ENCODE measurements around the gene CSF1R. TPM values are rescaled to one million over a fixed set of nuclear protein-coding genes. Genes with fewer than 3 reads are reported as not detected.

CSF1R gene
- total RNA-seq, 3 donors from 2014 or later, result 9.0 to 39.0 (median 20.4) TPM

- Histone ChIP-seq H3K4me3 (no peak overlapping the region), H3K4me1 (ENCODE audit: low read depth) (no peaks in the 10 kb centered on the region), H3K9me3 (no peaks in the 10 kb centered on the region), H3K36me3 (ENCODE audit: low read depth) (no peaks in the 10 kb centered on the region)
- no peak for TF ChIP-seq CTCF (IDR thresholded peaks at IDR 0.05)
- intact Hi-C loops (cut with DNase I, micrococcal nuclease), result no loop called here
- no peak for ATAC-seq
- peak in 1 of 3 donors; percentile 1 for DNase-seq
Observed at GRCh38 chr5:150114773-150115408, 28.5 kb upstream of the CSF1R start.

- Histone ChIP-seq H3K4me1 (ENCODE audit: low read depth) (no peaks in the 10 kb centered on the region), H3K9me3 (no peaks in the 10 kb centered on the region), H3K4me3 (no peak overlapping the region), H3K36me3 (ENCODE audit: low read depth) (no peaks in the 10 kb centered on the region)
- TF ChIP-seq CTCF (IDR thresholded peaks at IDR 0.05), result no peak
- intact Hi-C loops (cut with DNase I, micrococcal nuclease), result no loop called here
- DNase-seq (no peak), ATAC-seq (no peak)
Observed at GRCh38 chr5:150114102-150114641, 27.8 kb upstream of the CSF1R start.

- ATAC-seq (peak; percentile 13), DNase-seq (no peak)
- no peak overlapping the region for H3K4me3 ChIP-seq
- intact Hi-C loops (cut with DNase I, micrococcal nuclease), result no loop called here
- H3K4me1 ChIP-seq (ENCODE audit: low read depth), result no peaks in the 10 kb centered on the region
- no peaks in the 10 kb centered on the region for H3K36me3 ChIP-seq (ENCODE audit: low read depth)
- no peak for TF ChIP-seq CTCF (IDR thresholded peaks at IDR 0.05)
- H3K9me3 ChIP-seq, result no peaks in the 10 kb centered on the region
Observed at GRCh38 chr5:150113047-150113744, 26.8 kb upstream of the CSF1R start.

GRCh38 chr5:150112201-150113046 is 26.1 kb upstream of the CSF1R start:
- no peak for DNase-seq
- TF ChIP-seq CTCF (IDR thresholded peaks at IDR 0.05), result no peak
- Histone ChIP-seq H3K4me3 (no peak overlapping the region), H3K4me1 (ENCODE audit: low read depth) (peaks cover 6% of the 10 kb centered on the region), H3K36me3 (ENCODE audit: low read depth) (no peaks in the 10 kb centered on the region), H3K9me3 (no peaks in the 10 kb centered on the region)
- ATAC-seq, result peak; percentile 17
- intact Hi-C loops (cut with DNase I, micrococcal nuclease), result no loop called here

- DNase-seq (no peak), ATAC-seq (no peak)
- intact Hi-C loops (cut with DNase I, micrococcal nuclease), result no loop called here
- no peaks in the 10 kb centered on the region for H3K9me3 ChIP-seq
- no peaks in the 10 kb centered on the region for H3K36me3 ChIP-seq (ENCODE audit: low read depth)
- peaks cover 10% of the 10 kb centered on the region for H3K4me1 ChIP-seq (ENCODE audit: low read depth)
- H3K4me3 ChIP-seq, result no peak overlapping the region
- no peak for TF ChIP-seq CTCF (IDR thresholded peaks at IDR 0.05)
Observed at GRCh38 chr5:150111122-150111521, 24.8 kb upstream of the CSF1R start.

Measured in mucosa of descending colon (tissue), 3 donors.